ENCODE data around the gene HOMER2. TPM values are rescaled to one million over a fixed set of nuclear protein-coding genes. Genes with fewer than 3 reads are reported as not detected.

HOMER2 gene
- total RNA-seq, 1 donor from 2014 or later, result 18.2 TPM

- no peak overlapping the region for H3K4me3 ChIP-seq
- H3K27me3 ChIP-seq, result no peaks in the 10 kb centered on the region
- DNase-seq (ENCODE audit: extremely low spot score in 2 of 2), result no peak
- no peak for TF ChIP-seq POLR2A (IDR thresholded peaks at IDR 0.05)
- no peak for TF ChIP-seq CTCF (IDR thresholded peaks at IDR 0.05)
- no peak for TF ChIP-seq POLR2AphosphoS5 (IDR thresholded peaks at IDR 0.05; ENCODE audit: insufficient read depth in 1 of 2, low read depth in 1 of 2)
- no peaks in the 10 kb centered on the region for H3K4me1 ChIP-seq
- no peaks in the 10 kb centered on the region for H3K36me3 ChIP-seq
- intact Hi-C loops (cut with DNase I), result no loop called here
- H3K9me3 ChIP-seq, result no peaks in the 10 kb centered on the region
- H3K27ac ChIP-seq, result no peak overlapping the region
Measured at GRCh38 chr15:82892573-82892972, 59.9 kb downstream of the HOMER2 start.

GRCh38 chr15:82890995-82891390 lies 61.5 kb downstream of the HOMER2 start:
- H3K4me1 ChIP-seq, result no peaks in the 10 kb centered on the region
- intact Hi-C loops (cut with DNase I), result no loop called here
- no peak overlapping the region for H3K4me3 ChIP-seq
- no peak overlapping the region for H3K27ac ChIP-seq
- TF ChIP-seq POLR2A (IDR thresholded peaks at IDR 0.05), result no peak
- no peak for TF ChIP-seq POLR2AphosphoS5 (IDR thresholded peaks at IDR 0.05; ENCODE audit: insufficient read depth in 1 of 2, low read depth in 1 of 2)
- no peak for TF ChIP-seq CTCF (IDR thresholded peaks at IDR 0.05)
- H3K36me3 ChIP-seq, result no peaks in the 10 kb centered on the region
- no peak for DNase-seq (ENCODE audit: extremely low spot score in 2 of 2)
- H3K9me3 ChIP-seq, result no peaks in the 10 kb centered on the region
- H3K27me3 ChIP-seq, result no peaks in the 10 kb centered on the region

GRCh38 chr15:82890338-82890994 lies 62.1 kb downstream of the HOMER2 start:
- Histone ChIP-seq H3K27ac (no peak overlapping the region), H3K4me3 (no peak overlapping the region), H3K36me3 (no peaks in the 10 kb centered on the region), H3K4me1 (no peaks in the 10 kb centered on the region), H3K9me3 (no peaks in the 10 kb centered on the region), H3K27me3 (no peaks in the 10 kb centered on the region)
- intact Hi-C loops (cut with DNase I), result no loop called here
- TF ChIP-seq CTCF (IDR thresholded peaks at IDR 0.05), result no peak
- no peak for TF ChIP-seq POLR2A (IDR thresholded peaks at IDR 0.05)
- no peak for TF ChIP-seq POLR2AphosphoS5 (IDR thresholded peaks at IDR 0.05; ENCODE audit: insufficient read depth in 1 of 2, low read depth in 1 of 2)
- no peak for DNase-seq (ENCODE audit: extremely low spot score in 2 of 2)

GRCh38 chr15:82882273-82882928 lies 70.1 kb downstream of the HOMER2 start:
- H3K4me3 ChIP-seq, result no peak overlapping the region
- H3K9me3 ChIP-seq, result no peaks in the 10 kb centered on the region
- intact Hi-C loops (cut with DNase I), result no loop called here
- H3K27ac ChIP-seq, result no peak overlapping the region
- no peaks in the 10 kb centered on the region for H3K4me1 ChIP-seq
- no peaks in the 10 kb centered on the region for H3K27me3 ChIP-seq
- H3K36me3 ChIP-seq, result no peaks in the 10 kb centered on the region
- TF ChIP-seq POLR2A (IDR thresholded peaks at IDR 0.05) (no peak), POLR2AphosphoS5 (IDR thresholded peaks at IDR 0.05; ENCODE audit: insufficient read depth in 1 of 2, low read depth in 1 of 2) (no peak), CTCF (IDR thresholded peaks at IDR 0.05) (no peak)
- no peak for DNase-seq (ENCODE audit: extremely low spot score in 2 of 2)

- H3K9me3 ChIP-seq, result no peaks in the 10 kb centered on the region
- no peak for DNase-seq (ENCODE audit: extremely low spot score in 2 of 2)
- intact Hi-C loops (cut with DNase I), result no loop called here
- H3K27me3 ChIP-seq, result no peaks in the 10 kb centered on the region
- H3K4me1 ChIP-seq, result no peaks in the 10 kb centered on the region
- TF ChIP-seq CTCF (IDR thresholded peaks at IDR 0.05) (no peak), POLR2AphosphoS5 (IDR thresholded peaks at IDR 0.05; ENCODE audit: insufficient read depth in 1 of 2, low read depth in 1 of 2) (no peak), POLR2A (IDR thresholded peaks at IDR 0.05) (no peak)
- no peak overlapping the region for H3K4me3 ChIP-seq
- H3K27ac ChIP-seq, result no peak overlapping the region
- no peaks in the 10 kb centered on the region for H3K36me3 ChIP-seq
Measured at GRCh38 chr15:82881747-82882146, 70.8 kb downstream of the HOMER2 start.

Data from vagina (tissue), 2 donors.